ENCODE data around the gene EHBP1L1.
A peak's percentile ranks its signal among the peaks of the same experiment; 100 is the strongest.
"Not testable (repeated sequence)": the region's sequence is repeated elsewhere in the genome, so short reads cannot be mapped to it uniquely, and the experiment has no call there.

The EHBP1L1 gene

DNA sequence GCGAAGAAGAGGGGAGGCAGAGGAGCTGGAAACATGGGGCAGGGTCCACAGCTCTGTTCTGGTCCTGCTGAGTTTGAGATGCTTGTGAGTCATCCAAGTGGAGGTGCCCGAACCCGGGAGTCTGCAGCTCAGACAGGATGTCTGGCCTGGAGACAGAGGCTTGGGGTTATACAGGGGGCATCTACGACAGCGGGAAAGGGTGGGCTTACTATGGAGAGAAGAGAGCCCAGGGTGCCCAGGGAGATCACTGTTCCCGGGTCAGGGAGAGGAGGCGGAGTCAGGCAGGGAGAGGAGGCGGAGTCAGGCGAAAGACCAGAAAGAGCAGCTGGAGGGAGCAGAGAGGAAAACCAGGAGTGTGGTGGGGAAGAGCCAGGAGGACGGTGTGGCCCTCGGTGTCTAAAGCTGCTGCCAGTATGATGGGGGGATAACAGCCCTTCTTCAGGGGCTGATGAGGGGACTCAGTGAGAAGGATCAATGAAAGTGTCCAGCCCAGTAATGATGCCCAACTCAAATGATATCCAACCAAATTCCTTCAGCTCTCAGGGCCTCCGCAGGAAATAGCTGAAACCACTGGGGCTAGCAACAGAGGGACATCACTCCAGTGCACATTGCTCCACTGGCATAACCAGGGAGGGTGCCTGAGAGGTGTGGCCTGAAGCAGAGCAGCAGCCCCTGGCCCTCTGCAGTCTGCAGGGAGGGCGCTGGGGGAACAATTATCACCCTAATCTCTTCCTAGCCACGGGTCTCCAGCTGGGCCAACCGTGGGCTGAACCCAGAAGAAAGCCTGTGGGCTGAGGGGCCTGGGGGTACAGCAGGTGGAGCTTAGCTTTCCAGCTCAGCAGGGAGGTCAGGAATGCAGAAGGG, 15.1 kb upstream of the EHBP1L1 start:
- no peak for DNase-seq (ENCODE audit: low read depth in 2 of 2)

- no peak for DNase-seq (ENCODE audit: low read depth in 2 of 2)
Observed at GRCh38 chr11:65562020-65562419, 13.8 kb upstream of the EHBP1L1 start.

DNA sequence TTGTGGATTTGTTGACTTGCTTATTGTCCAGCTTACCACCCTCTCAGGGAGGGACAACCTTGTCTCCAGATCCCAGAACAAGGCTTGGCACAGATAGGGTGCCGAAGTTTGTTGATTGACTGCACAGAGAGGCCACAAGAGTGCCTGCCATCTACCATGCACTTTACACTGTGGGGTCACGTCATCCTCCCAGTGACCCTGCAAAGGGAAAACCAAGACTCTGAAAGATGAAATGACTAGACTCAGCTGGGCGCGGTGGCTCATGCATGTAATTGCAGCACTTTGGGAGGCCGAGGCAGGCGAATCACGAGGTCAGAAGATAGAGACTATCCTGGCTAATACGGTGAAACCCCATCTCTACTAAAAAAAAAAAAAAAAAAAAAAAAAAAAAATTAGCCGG, 13.1 kb upstream of the EHBP1L1 start:
- no peak for DNase-seq (ENCODE audit: low read depth in 2 of 2)

GRCh38 chr11:65563601-65564000, 12.3 kb upstream of the EHBP1L1 start:
- DNase-seq (ENCODE audit: low read depth in 2 of 2) = no peak

- not testable (repeated sequence) for DNase-seq (ENCODE audit: low read depth in 2 of 2)
Observed at GRCh38 chr11:65564879-65565559, 10.8 kb upstream of the EHBP1L1 start.

DNA sequence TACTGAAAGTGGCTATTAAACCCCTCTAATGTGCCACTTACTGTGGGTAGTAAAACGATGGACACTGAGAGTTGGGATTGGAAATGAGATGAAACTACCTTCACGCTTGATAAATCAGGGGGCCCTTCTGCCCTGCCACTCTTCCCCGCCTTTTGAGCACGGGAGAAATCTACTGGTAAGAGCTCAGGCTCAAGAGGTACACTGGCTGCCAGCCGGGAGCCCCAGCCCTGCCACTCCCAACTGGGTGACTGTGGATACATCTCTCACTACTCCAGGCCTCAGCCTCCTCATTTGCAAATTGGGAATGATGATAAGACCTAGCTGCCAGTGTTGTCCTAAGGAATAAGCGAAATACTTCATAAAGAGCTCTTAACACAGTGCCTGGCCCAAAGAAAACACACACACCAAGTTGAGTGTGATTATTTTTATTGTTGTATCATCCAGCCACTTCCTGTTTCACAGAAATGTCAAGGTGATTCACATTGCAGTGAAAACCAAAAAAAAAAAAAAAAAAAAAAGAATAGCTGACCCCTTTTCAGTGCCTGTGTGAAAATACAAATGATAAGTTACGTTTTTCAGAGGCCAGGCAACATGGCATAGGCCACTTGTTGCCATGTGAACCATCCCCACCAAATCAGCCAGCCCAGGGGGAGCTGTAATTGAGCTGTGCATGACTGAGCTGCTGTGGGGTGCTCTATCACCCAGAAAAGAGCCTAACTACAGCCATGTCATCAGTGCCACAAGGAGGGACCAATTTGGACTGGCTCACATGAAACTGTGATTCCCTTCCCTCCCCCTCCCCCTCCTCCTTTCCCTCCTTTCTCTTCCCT, 10.0 kb upstream of the EHBP1L1 start:
- no peak for DNase-seq (ENCODE audit: low read depth in 2 of 2)

- DNase-seq (ENCODE audit: low read depth in 2 of 2) = no peak
Observed at GRCh38 chr11:65569164-65569972, 6.5 kb upstream of the EHBP1L1 start.

DNA sequence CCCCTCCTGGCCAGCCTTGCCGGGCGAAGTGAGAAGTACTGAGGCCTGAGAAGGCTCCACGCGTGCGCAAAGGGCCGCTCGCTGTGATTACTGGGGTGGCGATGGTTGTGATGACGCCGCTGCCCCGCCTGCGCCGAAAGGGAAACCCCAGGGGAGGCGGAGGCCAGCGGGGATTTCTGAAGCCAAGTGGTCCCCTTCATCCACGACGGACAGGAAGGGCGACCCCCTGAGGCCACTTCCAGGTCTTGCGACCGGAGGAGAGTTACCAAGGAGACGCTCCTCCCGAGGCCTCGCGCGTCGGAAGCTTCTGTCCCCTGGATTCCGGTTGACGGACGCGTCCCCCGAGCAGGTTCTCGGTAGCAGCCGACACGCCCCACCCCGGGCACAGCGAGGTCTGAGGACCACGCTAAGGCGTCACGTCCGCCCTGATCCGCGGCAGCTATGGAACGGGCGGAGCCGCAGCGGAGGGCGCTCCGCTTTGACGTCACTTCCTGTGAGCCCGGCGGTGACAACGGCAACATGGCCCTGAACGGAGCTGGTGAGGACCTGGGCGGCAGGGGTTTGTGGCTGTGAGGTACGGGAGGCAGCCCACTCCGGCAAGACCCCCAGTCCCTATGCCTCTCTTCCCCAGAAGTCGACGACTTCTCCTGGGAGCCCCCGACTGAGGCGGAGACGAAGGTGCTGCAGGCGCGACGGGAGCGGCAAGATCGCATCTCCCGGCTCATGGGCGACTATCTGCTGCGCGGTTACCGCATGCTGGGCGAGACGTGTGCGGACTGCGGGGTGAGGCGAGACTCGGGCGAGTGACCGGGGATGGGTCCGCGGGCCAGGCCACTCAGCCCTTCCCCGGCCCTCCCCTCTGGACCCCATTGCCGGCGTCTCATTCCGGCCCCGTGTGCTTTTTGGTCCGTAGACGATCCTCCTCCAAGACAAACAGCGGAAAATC, 5.6 kb upstream of the EHBP1L1 start, which contains the start of gene ZNRD2:
TSS of gene ZNRD2 (plus strand) at position 505 of the 946 bp plus-strand sequence. CDS start at position 520, 15 bp downstream.
- peak; percentile 95 to 96 for DNase-seq (ENCODE audit: low read depth in 2 of 2)

DNA sequence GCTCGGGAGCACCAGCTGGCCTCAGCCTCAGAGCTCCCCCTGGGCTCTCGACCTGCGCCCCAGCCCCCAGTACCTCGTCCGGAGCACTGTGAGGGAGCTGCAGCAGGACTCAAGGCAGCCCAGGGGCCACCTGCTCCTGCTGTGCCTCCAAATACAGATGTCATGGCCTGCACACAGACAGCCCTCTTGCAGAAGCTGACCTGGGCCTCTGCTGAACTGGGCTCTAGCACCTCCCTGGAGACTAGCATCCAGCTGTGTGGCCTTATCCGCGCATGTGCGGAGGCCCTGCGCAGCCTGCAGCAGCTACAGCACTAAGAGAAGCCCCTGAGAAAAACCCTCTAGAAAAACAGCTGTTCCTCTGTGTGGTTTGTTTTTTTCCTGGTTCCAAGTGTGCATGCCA, 4.4 kb upstream of the EHBP1L1 start:
- DNase-seq (ENCODE audit: low read depth in 2 of 2) = no peak

GRCh38 chr11:65571940-65572339, 3.9 kb upstream of the EHBP1L1 start:
- DNase-seq (ENCODE audit: low read depth in 2 of 2) = no peak

- DNase-seq (ENCODE audit: low read depth in 2 of 2) = peak; percentile 62 to 64
Observed at GRCh38 chr11:65572356-65573051, 3.3 kb upstream of the EHBP1L1 start, which contains the start of gene FAM89B. TSS of gene FAM89B (plus strand) at chr11:65572538. CDS start at chr11:65572670, 132 bp downstream.

DNA sequence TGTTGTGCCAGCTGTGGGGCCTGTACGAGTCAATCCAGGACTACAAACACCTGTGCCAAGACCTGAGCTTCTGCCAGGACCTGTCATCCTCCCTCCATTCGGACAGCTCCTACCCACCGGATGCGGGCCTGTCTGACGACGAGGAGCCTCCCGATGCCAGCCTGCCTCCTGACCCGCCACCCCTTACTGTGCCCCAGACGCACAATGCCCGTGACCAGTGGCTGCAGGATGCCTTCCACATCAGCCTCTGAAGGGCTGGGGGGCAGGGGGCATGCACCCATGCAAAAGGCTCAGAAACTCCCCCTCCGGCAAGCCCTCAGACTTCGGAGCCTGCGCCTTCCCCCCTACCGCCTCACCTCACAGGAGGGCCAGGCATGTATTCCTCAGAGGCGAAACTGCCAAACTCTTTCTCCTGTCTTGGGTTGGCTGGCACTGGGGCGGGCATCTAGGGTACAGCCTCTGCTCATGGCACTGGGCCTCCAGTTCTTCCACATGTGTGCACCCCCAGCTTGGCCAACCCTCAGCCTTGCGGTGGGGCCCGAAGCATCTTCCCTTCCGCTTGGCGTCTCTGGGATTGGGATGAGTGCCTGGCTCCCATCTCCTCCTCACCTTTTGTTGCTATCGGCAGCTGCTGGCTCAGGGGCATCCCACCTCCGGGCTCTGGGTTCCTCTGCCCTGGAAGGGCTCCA, 2.3 kb upstream of the EHBP1L1 start:
- DNase-seq (ENCODE audit: low read depth in 2 of 2) = no peak

DNA sequence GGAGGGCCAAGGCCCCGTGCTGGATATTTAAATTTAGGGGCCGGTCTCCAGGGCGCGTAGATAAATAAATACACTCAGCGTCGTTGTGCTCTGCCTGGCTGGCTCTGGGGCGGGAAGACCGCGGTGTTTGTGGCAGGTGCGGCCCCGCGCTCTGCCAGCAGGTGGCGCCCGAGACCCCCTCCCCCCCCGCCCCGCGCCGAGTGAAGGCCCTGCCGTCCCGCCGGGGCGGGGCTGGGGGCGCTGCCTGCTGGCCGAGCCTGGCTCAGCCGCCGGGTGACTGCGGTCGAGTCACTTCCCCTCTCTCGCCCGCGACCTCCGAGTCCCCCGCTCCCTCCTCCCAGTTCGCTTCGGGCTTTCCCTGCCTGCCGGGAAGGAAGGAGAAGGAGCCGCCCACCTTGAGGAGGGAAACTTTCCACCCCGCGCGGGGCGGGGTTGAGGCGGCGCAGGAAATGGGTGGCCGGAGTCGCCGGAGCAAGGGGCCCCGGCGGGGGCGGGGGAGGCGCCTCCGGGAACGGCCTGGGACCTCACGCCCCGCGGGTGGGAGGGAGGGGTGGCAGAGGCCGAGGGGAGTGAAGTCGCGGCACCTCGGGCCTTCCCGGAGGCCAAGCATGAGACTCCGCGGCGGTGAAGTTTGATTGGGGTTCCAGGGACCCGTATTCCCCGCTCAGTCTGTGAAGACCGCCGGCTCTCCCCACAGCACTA, 1.6 kb upstream of the EHBP1L1 start:
- peak; percentile 75 to 76 for DNase-seq (ENCODE audit: low read depth in 2 of 2)

DNA sequence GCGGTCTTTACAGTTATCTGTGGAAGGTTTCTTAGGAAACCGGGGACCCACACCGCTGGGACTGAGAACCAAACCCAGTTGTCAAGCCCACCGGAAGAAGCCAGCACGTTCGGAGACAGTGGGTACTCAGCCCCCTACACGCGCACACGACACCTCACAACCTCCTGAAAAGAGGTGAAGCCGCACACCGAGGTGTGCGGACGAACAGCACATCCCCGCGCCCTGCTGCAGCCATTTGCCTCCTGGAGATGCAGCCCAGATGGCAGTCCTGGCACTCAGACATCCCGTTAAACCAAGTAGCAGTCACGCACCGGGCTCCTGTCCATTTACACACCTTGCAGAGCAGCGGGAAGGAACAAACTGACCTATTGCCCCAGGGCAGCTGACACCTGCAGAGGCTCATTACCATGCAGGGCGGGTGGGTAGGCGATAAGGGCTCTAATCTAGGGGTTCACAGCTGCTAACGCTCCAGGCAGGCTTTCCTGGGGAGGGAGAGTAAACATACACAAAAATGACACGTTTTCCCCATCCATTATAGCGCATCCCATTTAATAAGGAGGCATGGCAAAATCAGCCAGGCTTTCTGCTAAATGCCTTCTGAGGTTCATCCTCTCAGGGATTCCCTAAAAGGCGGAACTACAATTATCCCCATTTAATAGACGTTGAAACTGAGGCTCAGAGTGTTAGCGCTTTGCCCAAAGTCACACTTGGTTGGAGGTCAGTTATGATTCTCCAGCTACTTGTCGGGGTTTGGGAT, 864 bp upstream of the EHBP1L1 start:
- no peak for DNase-seq (ENCODE audit: low read depth in 2 of 2)

- no peak for DNase-seq (ENCODE audit: low read depth in 2 of 2)
Observed at GRCh38 chr11:65576232-65576866, 496 bp downstream of the EHBP1L1 start.

DNA sequence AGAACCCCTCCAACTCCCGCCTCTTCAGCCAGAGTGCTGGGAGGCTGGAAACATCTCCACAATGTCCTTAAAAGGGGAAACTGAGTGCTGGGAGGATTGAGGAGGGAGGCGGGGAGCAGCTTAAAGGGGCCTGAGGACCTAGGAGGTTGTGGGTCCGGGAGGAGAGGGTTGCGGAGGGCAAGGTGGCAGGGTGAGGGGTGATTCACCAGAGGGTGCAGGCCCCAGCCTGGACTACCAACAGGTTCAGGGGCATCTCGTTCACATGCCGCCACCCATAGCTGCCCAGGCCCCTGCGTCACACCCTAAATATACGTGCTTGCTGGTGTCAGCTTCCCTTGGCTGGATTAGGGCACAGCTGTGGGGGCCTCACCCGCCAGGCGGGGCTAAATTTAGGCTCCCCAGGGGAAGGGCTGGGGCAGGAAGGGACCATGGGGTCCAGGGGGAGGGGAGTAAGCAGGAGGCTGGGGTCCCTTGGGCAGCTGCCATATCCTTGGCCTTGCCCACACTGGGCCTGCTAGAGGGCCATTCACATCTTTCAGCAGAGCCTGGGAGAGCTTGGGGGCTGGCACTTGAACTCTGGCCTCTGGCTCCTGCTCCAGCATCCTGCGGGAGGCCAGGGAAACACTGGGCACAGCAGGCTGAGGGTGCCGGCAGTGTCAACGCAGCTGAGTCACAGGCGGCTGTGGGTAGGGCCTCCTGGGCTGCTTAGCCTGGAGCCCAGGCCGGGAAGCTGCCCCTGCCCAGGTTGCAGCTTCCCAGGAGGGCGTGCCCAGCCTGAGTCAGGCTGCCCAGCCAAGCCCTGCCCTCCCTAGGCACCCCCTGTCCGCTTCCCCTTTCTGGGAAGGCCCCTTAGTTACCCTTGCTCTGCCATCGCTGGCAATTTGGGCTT, 1.3 kb downstream of the EHBP1L1 start:
- DNase-seq (ENCODE audit: low read depth in 2 of 2) = no peak

Measured in fibroblast of skin of left biceps (primary cell).